ENCODE measurements around the gene ELMO1.

ELMO1 gene

GRCh38 chr7:37408291-37409228, 40.1 kb downstream of the ELMO1 start:
- DNase-seq (ENCODE audit: low read depth in 2 of 2): no peak

DNA sequence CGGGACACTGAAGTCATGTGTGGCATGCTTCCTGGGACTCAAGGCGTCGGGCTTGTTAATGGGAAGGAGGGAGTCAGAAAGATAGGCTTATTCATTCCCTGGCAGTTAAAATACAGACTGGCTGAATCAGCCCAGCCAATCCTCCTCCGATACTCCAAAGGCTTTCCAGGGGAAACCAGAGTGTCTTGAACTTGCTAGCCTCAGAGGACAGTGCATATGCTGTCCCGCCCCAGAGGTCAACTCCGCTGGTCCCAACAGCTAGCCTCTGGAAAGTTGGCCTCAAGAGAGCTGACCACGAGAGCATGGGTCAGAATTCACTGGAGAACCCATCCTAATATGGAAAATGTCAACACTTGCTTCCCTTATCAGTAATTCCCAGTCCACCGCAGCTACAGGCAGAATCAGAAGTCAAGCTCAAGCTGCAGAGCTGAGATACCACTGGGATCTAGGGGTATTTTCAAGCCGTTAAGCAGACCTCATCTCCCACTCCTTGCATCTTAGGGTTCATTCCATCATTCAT, 43.0 kb downstream of the ELMO1 start:
- DNase-seq (ENCODE audit: low read depth in 2 of 2): no peak

DNA sequence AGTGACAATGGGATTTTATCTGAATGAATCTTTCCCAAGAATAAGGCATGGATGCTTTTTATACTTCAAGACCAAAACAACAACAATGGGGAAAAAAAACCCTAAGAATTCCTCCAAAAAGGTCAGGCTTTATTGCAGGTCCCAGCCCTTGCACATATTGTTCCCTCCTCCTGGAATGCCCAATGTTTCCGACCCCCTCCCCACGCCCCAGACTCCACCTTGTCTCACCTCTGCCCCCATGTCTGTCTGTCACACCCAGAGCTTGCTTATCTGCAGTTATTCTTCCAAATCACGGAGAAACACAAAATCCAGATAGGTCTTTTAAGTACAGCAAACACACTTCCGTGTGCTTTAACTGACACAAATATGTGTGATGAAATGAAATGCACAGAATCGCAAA, 43.5 kb downstream of the ELMO1 start:
- DNase-seq (ENCODE audit: low read depth in 2 of 2): no peak

DNA sequence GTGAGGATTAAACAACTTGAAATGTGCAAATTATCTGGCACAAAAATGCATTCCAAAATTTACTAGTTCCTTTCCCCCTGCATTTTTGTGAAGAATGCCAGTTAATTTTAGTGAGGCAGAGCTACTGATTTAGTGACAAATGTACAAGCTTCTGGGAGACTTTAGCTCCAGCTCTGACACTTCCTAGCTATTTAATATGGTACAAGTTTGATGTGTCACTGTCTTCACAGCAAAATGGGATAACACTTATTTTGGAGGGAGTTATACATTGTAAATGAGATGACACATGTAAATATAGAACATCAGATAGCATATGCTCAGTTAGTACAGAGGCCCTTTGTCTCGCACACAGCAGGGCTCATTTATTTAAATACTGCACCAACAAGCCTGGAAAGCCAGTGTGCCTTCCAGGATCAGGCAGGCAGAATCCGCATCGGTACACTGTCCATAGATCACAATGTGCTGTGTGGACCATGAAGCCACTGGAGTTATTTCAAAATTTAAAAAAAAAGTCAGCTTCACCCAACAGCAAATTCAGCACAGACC, 48.7 kb downstream of the ELMO1 start:
- DNase-seq (ENCODE audit: low read depth in 2 of 2): no peak

GRCh38 chr7:37398403-37398802, 50.3 kb downstream of the ELMO1 start:
- no peak for DNase-seq (ENCODE audit: low read depth in 2 of 2)

DNA sequence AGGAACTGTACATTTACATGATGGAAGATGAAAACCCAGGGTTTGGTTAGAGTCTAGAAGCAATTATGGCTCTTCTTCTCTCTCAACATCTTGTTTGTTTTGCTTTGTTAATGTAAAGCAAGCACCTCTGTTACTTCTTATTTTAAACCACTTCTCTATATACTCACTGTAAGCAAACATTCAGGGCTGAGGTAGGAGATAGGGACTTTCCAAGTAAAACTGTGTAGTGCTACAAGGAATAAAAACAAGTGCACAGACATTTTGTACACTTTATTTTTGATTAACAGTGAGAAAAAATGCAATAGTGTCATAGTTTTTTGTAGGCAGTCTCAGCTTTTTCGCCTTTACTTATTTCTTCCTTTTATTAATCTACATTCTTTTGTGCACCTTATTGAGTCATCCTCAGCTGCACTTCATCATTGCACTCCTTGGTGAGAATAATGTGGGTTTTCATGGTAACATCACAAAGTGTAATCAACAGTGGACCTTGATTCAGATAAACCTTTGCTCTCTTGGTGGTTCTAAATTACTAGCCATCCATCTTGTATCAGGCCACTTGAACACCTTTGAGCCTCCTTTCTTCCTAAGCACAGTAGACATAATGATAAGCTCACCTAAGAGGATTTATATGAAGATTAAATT, 52.9 kb downstream of the ELMO1 start:
- no peak for DNase-seq (ENCODE audit: low read depth in 2 of 2)

DNA sequence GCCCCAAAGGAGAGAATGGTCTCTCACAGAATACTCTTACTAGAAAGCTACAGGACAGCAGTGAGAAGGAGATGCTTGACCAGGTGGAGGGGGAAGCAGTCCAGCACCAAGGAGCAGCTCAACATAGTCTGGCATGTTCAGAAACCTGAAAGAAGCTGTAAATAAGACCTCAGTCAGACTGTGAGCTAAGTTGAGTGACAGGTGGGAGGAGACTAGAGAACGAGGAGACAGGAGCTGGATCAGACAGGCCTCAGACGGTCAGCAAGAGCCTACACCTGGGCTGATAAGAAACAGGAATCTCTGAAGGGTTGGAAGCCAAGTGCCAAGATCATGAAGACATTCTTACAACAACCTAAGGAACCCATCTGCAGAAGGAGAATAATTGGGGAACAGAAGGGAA, 54.5 kb downstream of the ELMO1 start:
- no peak for DNase-seq (ENCODE audit: low read depth in 2 of 2)

DNA sequence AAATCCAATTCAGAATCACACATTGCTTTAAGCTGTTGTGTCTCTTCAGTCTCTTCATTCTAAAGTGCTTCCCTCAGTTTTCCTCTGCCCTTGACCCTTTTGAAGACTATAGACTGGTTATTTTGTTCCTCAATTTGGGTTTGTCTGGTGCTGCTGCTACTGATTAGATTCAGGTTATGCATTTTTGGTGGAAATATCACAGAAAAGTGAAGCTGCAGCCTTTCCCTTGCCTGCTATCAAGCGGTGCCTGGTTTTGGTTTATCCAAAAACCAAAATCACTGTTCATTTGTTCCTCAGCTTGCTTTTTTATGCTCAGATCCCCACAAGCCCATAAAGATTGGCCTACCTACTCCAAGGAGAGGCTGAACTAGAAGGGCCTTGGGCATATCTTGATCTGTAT, 55.2 kb downstream of the ELMO1 start:
- DNase-seq (ENCODE audit: low read depth in 2 of 2): no peak

GRCh38 chr7:37392673-37393017, 56.0 kb downstream of the ELMO1 start:
- DNase-seq (ENCODE audit: low read depth in 2 of 2): no peak

GRCh38 chr7:37391791-37392672, 56.6 kb downstream of the ELMO1 start:
- no peak for DNase-seq (ENCODE audit: low read depth in 2 of 2)

- no peak for DNase-seq (ENCODE audit: low read depth in 2 of 2)
Measured at GRCh38 chr7:37390114-37390513, 58.5 kb downstream of the ELMO1 start.

GRCh38 chr7:37388811-37389210, 59.9 kb downstream of the ELMO1 start:
- no peak for DNase-seq (ENCODE audit: low read depth in 2 of 2)

DNA sequence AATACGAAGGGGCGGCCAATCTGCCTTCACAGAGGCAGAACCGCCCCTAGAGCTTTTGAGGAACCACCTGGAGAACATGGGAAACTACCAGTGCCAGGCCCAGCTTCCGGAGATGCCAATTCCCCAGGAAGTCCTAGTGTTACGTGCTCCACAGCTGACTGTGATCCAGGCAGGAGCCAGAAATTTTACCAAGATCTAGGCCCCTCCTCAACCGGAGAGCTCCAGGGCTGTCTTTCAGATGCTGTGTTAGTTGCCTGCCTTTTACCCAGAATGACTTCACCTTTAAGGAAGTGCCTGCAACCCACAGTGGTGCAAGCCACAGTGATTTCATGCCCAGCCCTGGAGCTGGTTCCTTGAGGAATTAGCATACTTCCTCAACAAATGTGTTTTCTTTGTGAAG, 62.9 kb downstream of the ELMO1 start:
- no peak for DNase-seq (ENCODE audit: low read depth in 2 of 2)

GRCh38 chr7:37382546-37383088, 66.0 kb downstream of the ELMO1 start:
- DNase-seq (ENCODE audit: low read depth in 2 of 2): no peak

GRCh38 chr7:37380831-37381230, 67.8 kb downstream of the ELMO1 start:
- DNase-seq (ENCODE audit: low read depth in 2 of 2): no peak

DNA sequence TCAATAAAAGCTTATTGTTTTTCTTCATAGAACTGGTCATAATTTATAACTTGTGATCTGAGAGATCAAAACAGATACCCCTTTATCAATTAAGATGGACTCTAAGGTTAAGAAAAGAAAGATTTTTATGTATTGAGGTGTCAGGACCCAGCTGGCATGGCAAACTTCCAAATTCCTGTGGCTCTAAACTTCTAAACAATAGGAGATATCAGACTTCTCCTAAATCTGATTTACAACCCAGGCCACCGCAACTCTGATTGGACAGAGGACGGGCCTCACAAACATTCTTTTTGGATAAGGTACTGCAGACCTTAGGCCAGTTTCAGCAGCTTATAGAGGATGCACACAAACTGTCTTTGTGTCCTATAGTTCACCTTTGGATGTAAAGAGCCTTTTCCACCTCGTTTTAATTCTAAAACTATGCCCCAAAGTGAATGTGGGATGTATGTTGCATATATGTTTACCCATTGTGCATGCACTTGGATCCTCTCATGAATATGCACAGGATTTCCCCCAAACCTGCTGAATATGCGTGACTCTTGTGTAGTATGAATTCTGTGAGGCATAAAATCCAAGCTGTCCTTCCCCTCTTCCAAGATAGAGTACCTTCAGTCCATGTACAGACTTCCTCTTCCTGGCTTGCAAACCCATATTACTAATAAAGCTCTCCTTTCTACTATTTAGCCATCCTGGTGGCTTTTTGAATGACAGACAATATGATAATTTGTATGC, 69.0 kb downstream of the ELMO1 start:
- no peak for DNase-seq (ENCODE audit: low read depth in 2 of 2)

- DNase-seq (ENCODE audit: low read depth in 2 of 2): no peak
Measured at GRCh38 chr7:37377231-37377630, 71.4 kb downstream of the ELMO1 start.

- peak in 1 of 2 donors; percentile 48 for DNase-seq (ENCODE audit: low read depth in 2 of 2)
Measured at GRCh38 chr7:37376386-37376785, 72.3 kb downstream of the ELMO1 start.

- no peak for DNase-seq (ENCODE audit: low read depth in 2 of 2)
Measured at GRCh38 chr7:37372750-37373149, 75.9 kb downstream of the ELMO1 start.

DNA sequence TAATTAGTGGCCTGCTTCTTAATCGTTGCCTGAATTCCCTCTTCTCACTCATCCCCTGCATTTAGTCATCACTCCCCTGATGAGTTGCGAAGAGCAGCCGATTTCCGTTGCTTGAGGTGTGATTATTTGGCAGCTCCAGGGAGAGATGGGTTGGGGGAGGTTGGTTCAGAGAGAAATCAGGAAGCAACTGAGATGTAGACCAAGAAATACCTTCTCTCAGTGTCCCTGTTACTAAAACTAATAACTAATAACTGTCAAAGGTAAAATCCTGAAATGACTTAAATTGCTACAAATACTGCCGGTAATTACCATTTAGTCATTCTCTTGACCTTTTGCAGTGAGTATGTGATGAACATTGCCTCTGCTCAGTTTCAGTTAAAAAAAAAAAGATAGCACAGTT, 76.9 kb downstream of the ELMO1 start:
- no peak for DNase-seq (ENCODE audit: low read depth in 2 of 2)

DNA sequence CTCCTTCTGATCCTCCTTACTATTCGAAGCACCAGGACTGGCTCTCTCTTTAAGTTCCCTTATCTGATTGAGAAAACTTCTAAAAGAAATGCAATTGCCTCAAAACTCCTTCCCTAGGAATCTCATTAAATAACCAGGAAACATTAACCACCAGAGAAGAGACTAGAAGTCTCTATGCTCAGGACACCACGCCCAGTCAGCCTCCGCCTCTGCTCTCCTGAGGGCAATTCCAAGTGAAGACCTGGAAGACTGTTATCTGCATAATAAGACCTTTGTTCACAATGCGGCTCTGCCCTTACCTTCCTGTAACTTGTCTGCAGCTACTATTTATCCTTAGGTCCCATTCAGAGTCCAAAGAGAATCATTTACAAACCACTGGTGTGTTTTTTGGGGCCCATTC, 78.8 kb downstream of the ELMO1 start:
- DNase-seq (ENCODE audit: low read depth in 2 of 2): no peak
